Upper lobe of left lung (tissue), 6 donors: Measurements from ENCODE around the gene PTGES3L. TPM values are rescaled to one million over a fixed set of nuclear protein-coding genes. Genes with fewer than 3 reads are reported as not detected.

Source experiments
- ATAC-seq, 2 donors: fragments of 200-7000 bp; cut with Tn5 transposase; one replicate each; pipeline ENCODE4 v1.9.1; 2022; ENCODE audit warnings: mild to moderate bottlenecking in 2 of 2, moderate library complexity in 2 of 2; ENCODE audit not compliant: low FRiP score in 2 of 2
- DNase-seq, 2 donors: peaks; one replicate each; pipeline ENCODE4 v3.0.0-alpha.2; 2019 to 2020
- H3K27ac ChIP-seq, 4 donors: fragments of 200-600 bp; sonication (generic); one replicate each; pipeline ENCODE4 v1.5.1; 2016 to 2019
- H3K27me3 ChIP-seq, 4 donors: fragments of 200-600 bp; sonication (generic); one replicate each; pipeline ENCODE4 v1.5.1; 2017 to 2019
- H3K36me3 ChIP-seq, 4 donors: fragments of 200-600 bp; sonication (generic); one replicate each; pipeline ENCODE4 v1.5.1; 2016 to 2019
- H3K4me1 ChIP-seq, 4 donors: fragments of 200-600 bp; sonication (generic); one replicate each; pipeline ENCODE4 v1.5.1; 2018 to 2019
- H3K4me3 ChIP-seq, 4 donors: fragments of 200-600 bp; sonication (generic); one replicate each; pipeline ENCODE4 v1.5.1; 2017 to 2019; ENCODE audit warnings: mild to moderate bottlenecking in 2 of 4, moderate library complexity in 1 of 4
- H3K9me3 ChIP-seq, 4 donors: fragments of 200-600 bp; sonication (generic); one replicate each; pipeline ENCODE4 v1.5.1; 2018 to 2019
- EP300 ChIP-seq, 4 donors: sonication (generic); formaldehyde crosslinking; IDR thresholded peaks; one replicate each; pipeline ENCODE4 v1.5.1; 2017; ENCODE audit warnings: antibody characterized with exemption in 4 of 4, control low read depth in 2 of 4
- POLR2A ChIP-seq, 4 donors: fragments of 450-650 bp; IDR thresholded peaks; one replicate each; pipeline ENCODE4 v1.5.1; 2016 to 2017; ENCODE audit warnings: antibody characterized with exemption in 4 of 4, mild to moderate bottlenecking in 2 of 4
- POLR2AphosphoS5 ChIP-seq, 2 donors: sonication (generic); formaldehyde crosslinking; IDR thresholded peaks; one replicate each; pipeline ENCODE4 v1.5.1; 2017; ENCODE audit warnings: antibody characterized with exemption in 2 of 2
- WGBS, 2 donors: methylation state at CpG; one replicate each; pipeline ENCODE4 v1.1.5; 2017 to 2018; 5-methylcytosine and 5-hydroxymethylcytosine counted together
- total RNA-seq, 6 donors: library from RNA; depleted of rRNA in 4 of 6; stranded (reverse); fragments of >200 nt in 4 of 6; gene quantifications; one replicate each; pipeline versions ENCODE4 v1.1.0 to v1.2.1, GENCODE V29; 2016 to 2021
- TF ChIP-seq, protein P1 (sequence below), 6 experiments: fragments of 450-650 bp in 4 of 6; fragments of 200-600 bp in 2 of 6; sonication (generic) in 2 of 6; IDR thresholded peaks; one replicate each; pipeline ENCODE4 v1.5.1; 2016 to 2019; ENCODE audit warnings: antibody characterized with exemption in 6 of 6
- donor health status: DM: no; HTN: no; CAD: no; lungs with moderate emphysema.
- donor health status: DM: no; HTN: yes; CAD: no; lungs with severe emphysema.

The PTGES3L gene
- total RNA-seq, 6 donors from 2014 or later = 0.11 to 7.3 (median 0.76) TPM; not detected in 1

DNA sequence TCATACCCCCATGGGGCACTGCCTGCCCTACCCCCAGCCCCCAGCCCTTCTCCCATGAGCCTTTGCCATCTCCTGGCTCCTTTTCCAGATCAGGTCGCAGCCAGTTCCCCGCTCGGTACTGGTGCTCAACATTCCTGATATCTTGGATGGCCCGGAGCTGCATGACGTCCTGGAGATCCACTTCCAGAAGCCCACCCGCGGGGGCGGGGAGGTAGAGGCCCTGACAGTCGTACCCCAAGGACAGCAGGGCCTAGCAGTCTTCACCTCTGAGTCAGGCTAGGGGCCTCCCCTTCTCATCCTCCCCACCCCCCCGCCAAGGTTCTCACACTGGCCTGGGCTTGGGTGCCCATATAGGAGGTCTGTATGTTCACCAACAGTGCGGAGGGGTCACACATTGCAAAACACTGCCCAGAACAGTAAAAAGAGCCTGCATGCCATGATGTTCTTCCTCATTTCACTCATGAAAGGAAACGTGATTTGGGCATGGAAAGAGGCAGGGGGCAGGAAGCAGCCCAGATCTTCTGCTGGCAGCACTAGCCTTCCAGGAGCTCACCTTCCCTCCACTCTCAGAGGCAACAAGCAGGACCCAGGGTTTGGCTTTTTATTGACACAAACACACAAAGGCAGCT is 34.3 kb upstream of the PTGES3L start:
- no peak for TF ChIP-seq POLR2AphosphoS5 (IDR thresholded peaks at IDR 0.05)
- TF ChIP-seq EP300 (IDR thresholded peaks at IDR 0.05) = no peak
- no peak for TF ChIP-seq POLR2A (IDR thresholded peaks at IDR 0.05)
- TF ChIP-seq, protein P1, sequence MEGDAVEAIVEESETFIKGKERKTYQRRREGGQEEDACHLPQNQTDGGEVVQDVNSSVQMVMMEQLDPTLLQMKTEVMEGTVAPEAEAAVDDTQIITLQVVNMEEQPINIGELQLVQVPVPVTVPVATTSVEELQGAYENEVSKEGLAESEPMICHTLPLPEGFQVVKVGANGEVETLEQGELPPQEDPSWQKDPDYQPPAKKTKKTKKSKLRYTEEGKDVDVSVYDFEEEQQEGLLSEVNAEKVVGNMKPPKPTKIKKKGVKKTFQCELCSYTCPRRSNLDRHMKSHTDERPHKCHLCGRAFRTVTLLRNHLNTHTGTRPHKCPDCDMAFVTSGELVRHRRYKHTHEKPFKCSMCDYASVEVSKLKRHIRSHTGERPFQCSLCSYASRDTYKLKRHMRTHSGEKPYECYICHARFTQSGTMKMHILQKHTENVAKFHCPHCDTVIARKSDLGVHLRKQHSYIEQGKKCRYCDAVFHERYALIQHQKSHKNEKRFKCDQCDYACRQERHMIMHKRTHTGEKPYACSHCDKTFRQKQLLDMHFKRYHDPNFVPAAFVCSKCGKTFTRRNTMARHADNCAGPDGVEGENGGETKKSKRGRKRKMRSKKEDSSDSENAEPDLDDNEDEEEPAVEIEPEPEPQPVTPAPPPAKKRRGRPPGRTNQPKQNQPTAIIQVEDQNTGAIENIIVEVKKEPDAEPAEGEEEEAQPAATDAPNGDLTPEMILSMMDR (IDR thresholded peaks at IDR 0.05) = no peak
- Histone ChIP-seq H3K36me3 (peaks cover 0 to 70% (median 38%) of the 10 kb centered on the region in 4 donors), H3K4me3 (no peak overlapping the region), H3K27me3 (no peaks in the 10 kb centered on the region), H3K9me3 (no peaks in the 10 kb centered on the region), H3K27ac (peak overlapping the region; percentile 64 to 85 (median 72)), H3K4me1 (peaks cover 46 to 85% (median 73%) of the 10 kb centered on the region in 4 donors)
- WGBS, 2 donors = 73 to 76% methylated on average over 6 to 11 of the region's 12 CpGs
- no peak for DNase-seq
- no peak for ATAC-seq

DNA sequence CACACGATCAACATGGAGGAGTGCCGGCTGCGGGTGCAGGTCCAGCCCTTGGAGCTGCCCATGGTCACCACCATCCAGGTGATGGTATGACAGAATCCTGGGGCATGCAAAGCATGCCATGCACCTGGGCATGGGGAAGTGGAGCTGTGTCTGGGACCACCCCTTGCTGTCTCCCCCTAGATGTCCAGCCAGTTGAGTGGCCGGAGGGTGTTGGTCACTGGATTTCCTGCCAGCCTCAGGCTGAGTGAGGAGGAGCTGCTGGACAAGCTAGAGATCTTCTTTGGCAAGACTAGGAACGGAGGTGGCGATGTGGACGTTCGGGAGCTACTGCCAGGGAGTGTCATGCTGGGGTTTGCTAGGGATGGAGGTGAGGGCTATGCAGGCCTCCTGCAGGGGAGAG is 33.4 kb upstream of the PTGES3L start:
- no peak for DNase-seq

DNA sequence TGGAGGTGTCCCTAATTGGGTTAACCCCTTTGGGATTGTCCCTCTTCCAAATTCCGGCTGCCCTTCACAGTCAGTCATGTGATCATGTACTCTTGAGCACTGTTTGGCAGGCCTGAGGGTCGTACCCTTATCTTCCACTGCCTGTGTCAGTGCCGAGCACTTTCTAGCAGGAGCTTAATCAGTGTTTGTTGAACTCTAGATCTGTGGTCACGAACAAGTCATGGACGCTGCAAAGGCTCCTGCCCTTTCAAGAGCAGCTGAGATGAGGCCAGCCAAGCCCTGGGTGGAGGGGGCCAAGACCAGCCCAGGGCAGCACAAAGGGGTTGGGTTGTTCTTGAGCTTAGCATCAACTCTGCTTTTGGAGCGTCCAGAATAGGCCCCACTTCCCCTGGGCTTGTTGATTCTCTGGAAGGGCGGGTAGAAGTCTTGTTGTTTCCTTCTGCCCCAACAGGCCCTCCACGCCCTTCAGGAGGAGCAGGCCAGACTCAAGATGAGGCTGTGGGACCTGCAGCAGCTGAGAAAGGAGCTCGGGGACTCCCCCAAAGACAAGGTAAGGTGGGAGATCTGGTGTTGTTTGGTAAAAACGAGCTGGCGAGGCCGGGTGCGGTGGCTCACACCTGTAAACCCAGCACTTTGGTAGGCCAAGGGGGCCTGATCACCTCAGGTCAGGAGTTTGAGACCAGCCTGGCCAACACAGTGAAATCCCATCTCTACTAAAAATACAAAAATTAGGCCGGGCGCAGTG is 32.0 kb upstream of the PTGES3L start:
- Histone ChIP-seq H3K36me3 (peaks cover 0 to 50% (median 34%) of the 10 kb centered on the region in 4 donors), H3K27me3 (no peaks in the 10 kb centered on the region), H3K9me3 (no peaks in the 10 kb centered on the region), H3K27ac (peak overlapping the region in 3 of 4 donors; percentile 8 to 85 (median 58)), H3K4me1 (peaks cover 45 to 79% (median 69%) of the 10 kb centered on the region in 4 donors), H3K4me3 (no peak overlapping the region)
- ATAC-seq (no peak), DNase-seq (no peak)
- TF ChIP-seq EP300 (IDR thresholded peaks at IDR 0.05) (no peak), POLR2A (IDR thresholded peaks at IDR 0.05) (no peak), POLR2AphosphoS5 (IDR thresholded peaks at IDR 0.05) (no peak)
- TF ChIP-seq, protein P1 (IDR thresholded peaks at IDR 0.05) = no peak
- WGBS, 2 donors = 73 to 77% methylated on average over 14 to 15 of the region's 15 CpGs

More for the DNA sequence above, 33.4 kb upstream of the PTGES3L start:
- ATAC-seq = no peak
- TF ChIP-seq POLR2AphosphoS5 (IDR thresholded peaks at IDR 0.05) (no peak), POLR2A (IDR thresholded peaks at IDR 0.05) (no peak), EP300 (IDR thresholded peaks at IDR 0.05) (no peak)
- TF ChIP-seq, protein P1 (IDR thresholded peaks at IDR 0.05) = no peak
- Histone ChIP-seq H3K4me3 (no peak overlapping the region), H3K9me3 (no peaks in the 10 kb centered on the region), H3K36me3 (peaks cover 0 to 64% (median 38%) of the 10 kb centered on the region in 4 donors), H3K27me3 (no peaks in the 10 kb centered on the region), H3K27ac (peak overlapping the region in 3 of 4 donors; percentile 57 to 85 (median 77)), H3K4me1 (peaks cover 40 to 77% (median 66%) of the 10 kb centered on the region in 4 donors)
- 82 to 85% methylated on average over 7 to 8 of the region's 8 CpGs for WGBS, 2 donors

DNA sequence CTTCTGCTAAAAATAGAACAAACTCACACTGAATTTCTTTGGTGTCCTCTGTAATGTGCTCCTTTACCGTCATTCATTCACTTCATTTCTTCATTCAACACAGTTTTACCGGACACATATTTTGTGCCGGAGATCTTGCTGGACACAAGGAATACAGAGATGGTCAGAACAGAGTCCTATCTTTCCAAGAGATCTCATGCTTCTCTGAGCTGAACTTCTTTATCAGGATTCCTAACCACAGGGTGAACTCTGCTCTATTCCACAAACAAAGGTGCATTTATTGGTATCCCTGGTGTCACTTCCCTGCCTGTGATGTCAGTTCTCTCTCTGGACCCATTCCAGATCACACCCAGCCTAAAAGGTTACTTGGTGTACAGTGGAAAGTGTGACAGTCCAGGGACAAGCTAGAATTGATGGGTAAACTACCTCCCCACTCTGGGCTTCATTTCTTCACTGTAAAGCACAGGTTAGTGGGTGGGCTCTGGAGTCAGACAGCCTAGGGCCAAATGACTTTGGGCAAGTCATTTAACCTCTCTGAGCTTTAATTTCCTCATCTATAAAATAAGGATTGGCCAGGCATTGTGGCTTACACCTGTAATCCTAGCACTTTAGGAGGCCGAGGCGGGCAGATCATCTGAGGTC is 30.9 kb upstream of the PTGES3L start:
- peaks cover 0 to 39% (median 25%) of the 10 kb centered on the region in 4 donors for H3K36me3 ChIP-seq
- H3K4me3 ChIP-seq = no peak overlapping the region
- no peaks in the 10 kb centered on the region for H3K27me3 ChIP-seq
- TF ChIP-seq EP300 (IDR thresholded peaks at IDR 0.05) = no peak
- no peak for TF ChIP-seq POLR2A (IDR thresholded peaks at IDR 0.05)
- TF ChIP-seq, protein P1 (IDR thresholded peaks at IDR 0.05) = no peak
- no peak for TF ChIP-seq POLR2AphosphoS5 (IDR thresholded peaks at IDR 0.05)
- 89 to 93% methylated on average over 5 of the region's 5 CpGs for WGBS, 2 donors
- DNase-seq = no peak
- peaks cover 40 to 74% (median 60%) of the 10 kb centered on the region in 4 donors for H3K4me1 ChIP-seq
- no peaks in the 10 kb centered on the region for H3K9me3 ChIP-seq
- peak overlapping the region in 3 of 4 donors; percentile 8 to 85 (median 58) for H3K27ac ChIP-seq
- ATAC-seq = no peak
